NCI-H1694 treated with DMSO at 0.1 percent for 48 hours (cell line): Measurements from ENCODE around the gene CDC42SE1.

Source experiments
- DNase-seq: peaks from one replicate; lab custom pipeline; 2025; lab: John Stamatoyannopoulos, UW

CDC42SE1 gene

GRCh38 chr1:151051356-151052009, 7.9 kb downstream of the CDC42SE1 start:
- no peak for DNase-seq

GRCh38 chr1:151050051-151050688, 9.3 kb downstream of the CDC42SE1 start:
- DNase-seq: no peak

DNA sequence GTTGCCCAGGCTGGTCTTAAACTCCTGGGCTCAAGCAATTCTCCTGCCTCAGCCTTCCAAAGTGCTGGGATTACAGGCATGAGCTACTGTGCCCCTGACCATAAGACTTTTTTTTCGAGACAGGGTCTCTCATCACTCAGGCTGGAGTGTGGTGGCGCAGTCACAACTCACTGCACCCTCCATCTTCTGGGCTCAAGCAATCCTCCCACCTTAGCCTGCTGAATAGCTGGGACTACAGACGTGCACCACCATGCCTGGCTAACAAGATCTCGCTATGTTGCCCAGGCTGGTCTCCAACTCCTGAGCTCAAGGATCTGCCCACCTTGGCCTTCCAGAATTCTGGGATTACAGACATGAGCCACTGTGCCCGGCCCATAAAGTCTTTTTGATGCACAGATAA, 10.0 kb downstream of the CDC42SE1 start:
- DNase-seq: no peak

- DNase-seq: no peak
Measured at GRCh38 chr1:151048645-151049032, 10.8 kb downstream of the CDC42SE1 start.

- DNase-seq: peak; percentile 71
Measured at GRCh38 chr1:151047925-151048644, 11.3 kb downstream of the CDC42SE1 start.

DNA sequence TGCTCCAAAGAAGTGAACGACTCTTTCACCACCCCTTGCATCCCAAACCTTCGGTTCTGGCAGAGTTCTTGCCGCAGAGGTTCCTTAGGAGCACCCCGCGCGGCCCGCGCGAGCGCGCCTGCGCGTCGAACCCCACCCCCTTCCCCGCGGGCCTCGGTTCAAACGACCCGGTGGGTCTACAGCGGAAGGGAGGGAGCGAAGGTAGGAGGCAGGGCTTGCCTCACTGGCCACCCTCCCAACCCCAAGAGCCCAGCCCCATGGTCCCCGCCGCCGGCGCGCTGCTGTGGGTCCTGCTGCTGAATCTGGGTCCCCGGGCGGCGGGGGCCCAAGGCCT, 11.9 kb downstream of the CDC42SE1 start, which contains the start of gene C1orf56:
TSS of gene C1orf56 (plus strand) at position 161 of the 334 bp plus-strand sequence. CDS start at position 258, 97 bp downstream.
- DNase-seq: peak; percentile 62

- DNase-seq: no peak
Measured at GRCh38 chr1:151043163-151043562, 16.3 kb downstream of the CDC42SE1 start.

DNA sequence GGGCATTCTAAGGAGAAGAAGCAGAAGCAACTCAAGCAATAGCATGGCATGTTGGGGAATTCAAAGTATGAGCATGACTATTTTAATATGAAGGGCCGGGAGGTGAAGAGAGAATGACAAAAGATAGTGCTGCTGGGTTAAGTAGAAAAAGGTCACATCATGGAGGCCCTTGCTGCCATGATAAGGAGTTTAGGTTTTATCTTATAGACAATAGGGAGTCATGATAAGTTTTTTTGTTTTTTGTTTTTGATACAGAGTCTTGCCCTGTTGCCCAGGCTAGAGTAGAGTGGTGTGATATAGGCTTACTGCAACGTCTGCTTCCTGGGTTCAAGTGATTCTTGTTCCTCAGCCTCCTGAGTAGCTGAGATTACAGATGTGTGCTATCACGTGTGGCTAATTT, 19.9 kb downstream of the CDC42SE1 start:
- DNase-seq: no peak

GRCh38 chr1:151037032-151037431, 22.4 kb downstream of the CDC42SE1 start:
- no peak for DNase-seq

DNA sequence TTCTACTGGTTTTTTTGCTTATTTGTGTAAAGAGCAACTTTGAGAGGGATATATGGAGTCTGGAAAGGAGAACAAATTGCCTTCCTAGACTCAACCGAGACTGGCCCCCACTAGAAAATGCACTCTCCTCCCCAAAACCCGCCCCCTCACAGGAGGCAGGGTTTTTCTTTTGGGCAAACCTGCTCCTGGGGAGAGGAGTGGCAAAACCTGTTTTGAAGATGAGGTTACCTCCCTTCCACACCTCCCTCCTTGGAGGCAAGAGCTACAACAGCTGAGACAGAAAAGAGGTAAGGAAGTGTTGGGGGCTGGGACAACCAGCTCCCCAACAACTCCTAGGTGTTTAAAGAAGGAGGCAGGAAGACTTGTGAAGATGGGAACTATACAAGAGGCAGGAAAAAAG, 23.1 kb downstream of the CDC42SE1 start, which contains the start of gene BNIPL:
TSS of gene BNIPL (plus strand) at position 231 of the 400 bp plus-strand sequence. CDS start at position 371, 140 bp downstream.
- no peak for DNase-seq

DNA sequence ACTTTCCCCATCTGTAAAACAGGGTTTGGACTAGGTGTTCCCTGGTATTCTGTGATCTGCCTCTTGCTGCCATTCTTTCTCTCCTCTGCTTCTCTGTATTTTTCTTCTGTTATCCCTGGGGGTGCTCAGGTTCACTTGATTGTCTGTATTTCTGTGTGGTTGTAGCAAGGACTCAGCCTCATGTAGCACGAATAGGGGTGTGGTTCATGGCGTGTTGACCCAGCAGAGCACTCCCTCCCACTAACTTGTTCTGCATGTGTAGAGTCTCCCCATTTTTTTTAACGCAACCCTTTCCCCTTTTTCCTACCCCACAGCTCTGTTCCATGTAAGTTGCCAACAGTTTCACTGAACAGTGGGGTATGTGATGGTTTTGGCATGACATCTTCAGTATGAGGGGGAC, 24.3 kb downstream of the CDC42SE1 start:
- DNase-seq: no peak

- DNase-seq: no peak
Measured at GRCh38 chr1:151032164-151032563, 27.3 kb downstream of the CDC42SE1 start.

DNA sequence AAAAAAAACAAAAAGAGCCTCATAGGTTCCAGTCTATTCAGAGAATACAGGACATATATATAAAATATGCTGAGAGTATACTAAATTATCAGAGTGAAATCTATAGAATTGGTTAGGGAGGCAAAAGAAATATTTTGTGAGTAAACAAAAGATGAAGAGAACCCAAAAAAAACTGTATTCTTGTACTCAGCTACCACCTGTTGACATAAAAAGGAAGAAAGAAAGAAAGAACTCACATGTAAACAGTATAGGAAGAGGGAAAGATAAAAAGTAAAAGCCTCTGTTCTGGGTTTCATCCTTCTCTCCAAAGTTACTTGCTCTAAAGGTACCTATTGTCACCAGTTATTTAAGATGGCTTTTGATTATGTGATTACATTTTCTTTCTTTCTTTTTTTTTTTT, 33.0 kb downstream of the CDC42SE1 start:
- no peak for DNase-seq

GRCh38 chr1:151024540-151025146, 34.8 kb downstream of the CDC42SE1 start:
- DNase-seq: peak; percentile 78

DNA sequence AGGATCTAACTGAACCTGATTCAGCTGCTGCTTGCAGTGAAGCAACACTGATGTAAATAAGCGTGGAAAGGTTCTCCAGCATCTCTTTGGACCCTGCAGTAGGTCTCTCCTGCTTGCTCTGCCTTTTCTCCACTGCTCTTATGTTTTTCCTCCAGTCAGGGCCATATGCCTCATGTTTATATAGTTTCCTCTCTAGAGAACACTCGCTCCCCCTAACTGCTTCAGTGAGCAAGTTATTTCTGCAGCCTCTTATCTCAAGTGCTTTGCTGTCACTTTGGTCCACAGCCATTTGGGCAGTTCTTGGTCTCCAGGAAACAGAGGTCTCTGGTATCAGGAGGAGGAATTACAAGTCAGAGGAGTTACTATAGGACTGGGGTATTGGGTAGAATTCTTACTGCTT, 45.9 kb downstream of the CDC42SE1 start:
- no peak for DNase-seq

DNA sequence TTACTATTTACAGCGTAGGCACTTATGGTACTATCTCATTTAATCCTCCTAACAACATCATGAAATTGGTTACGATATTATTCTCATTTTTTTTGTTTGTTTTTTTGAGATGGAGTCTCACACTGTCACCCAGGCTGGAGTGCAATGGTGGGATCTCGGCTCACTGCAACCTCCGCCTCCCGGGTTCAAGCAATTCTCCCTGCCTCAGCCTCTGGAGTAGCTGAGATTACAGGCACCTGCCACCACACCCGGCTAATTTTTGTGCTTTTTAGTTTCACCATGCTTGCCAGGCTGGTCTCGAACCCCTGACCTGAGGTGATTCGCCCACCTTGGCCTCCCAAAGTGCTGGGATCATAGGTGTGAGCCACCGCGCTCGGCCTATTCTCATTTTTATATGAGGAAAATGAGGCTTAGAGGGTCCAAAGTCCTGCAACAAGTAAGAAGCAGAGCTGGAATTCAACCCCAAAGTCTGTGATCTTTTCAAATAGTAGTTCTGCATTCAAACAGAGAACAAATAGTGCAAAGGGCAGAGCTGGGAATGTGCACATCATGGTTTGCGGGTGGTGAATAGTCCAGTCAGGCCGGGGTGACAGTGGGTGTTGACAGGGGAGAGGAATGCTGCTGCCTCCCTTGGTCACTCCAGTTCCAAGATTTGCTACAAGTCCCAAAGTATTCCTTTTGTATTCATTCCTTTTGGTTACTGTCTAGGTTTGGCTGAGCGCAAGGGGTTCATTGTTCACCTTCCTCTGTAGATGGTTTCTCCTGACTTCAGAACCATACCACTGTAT, 46.5 kb downstream of the CDC42SE1 start:
- DNase-seq: no peak

DNA sequence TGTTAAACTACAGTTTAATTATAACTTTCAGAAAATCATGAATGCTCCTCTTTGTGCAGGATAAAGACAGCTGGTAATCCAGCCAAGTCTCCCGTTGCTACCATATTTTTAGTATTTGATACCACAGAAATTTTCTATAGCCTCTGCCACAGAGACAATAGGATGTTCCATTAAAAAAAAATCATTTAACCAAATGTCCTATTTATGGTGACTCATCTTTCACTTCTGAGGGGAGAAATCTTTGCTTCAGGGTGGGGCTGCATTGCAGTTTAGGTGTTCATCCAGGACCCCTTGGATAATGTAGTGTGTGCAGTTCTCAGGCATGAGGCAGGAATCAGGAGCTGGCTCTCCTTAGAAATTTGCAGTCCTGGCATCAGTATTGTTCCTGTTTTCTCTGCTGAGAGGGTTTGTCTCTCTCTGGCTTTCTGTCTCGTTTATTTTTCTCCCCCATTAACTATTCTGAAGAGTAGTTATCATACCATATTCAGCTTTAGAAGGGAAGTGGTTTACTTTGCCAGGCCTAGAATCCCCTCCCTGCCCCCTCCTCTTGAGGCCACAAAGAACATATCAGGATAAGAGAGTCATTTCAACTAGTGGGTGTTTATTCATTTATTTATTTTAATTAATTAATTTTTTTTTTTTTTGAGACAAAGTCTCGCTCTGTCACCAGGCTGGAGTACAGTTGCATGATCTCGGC, 48.1 kb downstream of the CDC42SE1 start:
- DNase-seq: no peak

- no peak for DNase-seq
Measured at GRCh38 chr1:151010346-151010726, 49.1 kb downstream of the CDC42SE1 start.

- DNase-seq: no peak
Measured at GRCh38 chr1:151009674-151010345, 49.6 kb downstream of the CDC42SE1 start.

- no peak for DNase-seq
Measured at GRCh38 chr1:151009206-151009587, 50.2 kb downstream of the CDC42SE1 start.
